HG03575 (cell line): ENCODE data around the gene PLEKHS1.
"Not testable (repeated sequence)": the region's sequence is repeated elsewhere in the genome, so short reads cannot be mapped to it uniquely, and the experiment has no call there.

Source experiments
- ATAC-seq: cut with Tn5 transposase; IDR thresholded peaks from one replicate; pipeline ENCODE4 v1.9.1; 2021; ENCODE audit not compliant: unreplicated experiment, insufficient number of reproducible peaks, low FRiP score; ENCODE audit errors: extremely low read depth

The PLEKHS1 gene

GRCh38 chr10:113739031-113739430, 12.5 kb upstream of the PLEKHS1 start:
- ATAC-seq, result no peak

GRCh38 chr10:113739577-113739976, 11.9 kb upstream of the PLEKHS1 start:
- ATAC-seq, result no peak

- ATAC-seq, result no peak
Measured at GRCh38 chr10:113740850-113741249, 10.6 kb upstream of the PLEKHS1 start.

GRCh38 chr10:113742466-113742865, 9.0 kb upstream of the PLEKHS1 start:
- ATAC-seq, result no peak

DNA sequence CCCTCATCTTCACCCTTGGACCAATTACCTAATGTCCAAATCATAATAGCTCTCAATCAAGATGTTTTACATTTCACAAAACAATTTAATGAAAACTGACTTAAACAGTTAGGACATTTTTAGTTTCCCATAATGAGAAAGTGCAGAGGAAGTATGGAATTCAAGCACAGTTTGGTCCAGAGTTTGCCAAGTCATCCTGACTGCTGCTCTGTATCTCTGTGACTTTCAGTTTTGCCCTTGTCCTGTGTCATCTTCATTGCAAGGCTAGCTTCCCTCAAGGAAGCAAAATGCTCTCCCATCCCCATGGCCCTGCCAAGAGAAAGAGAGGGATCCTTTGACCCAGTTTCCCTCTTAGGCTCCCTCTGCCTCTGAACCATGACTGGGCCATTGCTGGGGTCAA, 7.9 kb upstream of the PLEKHS1 start:
- ATAC-seq, result no peak

DNA sequence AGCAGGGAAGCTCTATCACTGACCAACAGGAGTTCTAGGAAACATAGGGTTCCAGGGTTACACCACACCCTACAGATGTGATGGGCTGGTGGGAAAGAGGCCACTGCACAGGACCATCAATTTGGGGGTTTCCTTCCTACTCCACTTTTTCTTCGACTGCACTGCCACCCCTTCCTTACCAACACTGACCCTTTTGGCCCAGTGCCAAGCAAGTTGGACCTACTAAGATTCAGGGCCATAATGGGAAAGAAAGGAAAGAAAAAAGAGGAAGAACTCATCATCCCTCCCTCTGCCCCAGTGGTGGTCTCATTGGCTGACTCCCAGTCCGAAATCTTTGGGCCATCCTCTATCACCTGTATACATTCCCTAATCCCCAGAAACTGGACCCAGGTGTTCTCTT, 6.1 kb upstream of the PLEKHS1 start:
- ATAC-seq, result no peak

DNA sequence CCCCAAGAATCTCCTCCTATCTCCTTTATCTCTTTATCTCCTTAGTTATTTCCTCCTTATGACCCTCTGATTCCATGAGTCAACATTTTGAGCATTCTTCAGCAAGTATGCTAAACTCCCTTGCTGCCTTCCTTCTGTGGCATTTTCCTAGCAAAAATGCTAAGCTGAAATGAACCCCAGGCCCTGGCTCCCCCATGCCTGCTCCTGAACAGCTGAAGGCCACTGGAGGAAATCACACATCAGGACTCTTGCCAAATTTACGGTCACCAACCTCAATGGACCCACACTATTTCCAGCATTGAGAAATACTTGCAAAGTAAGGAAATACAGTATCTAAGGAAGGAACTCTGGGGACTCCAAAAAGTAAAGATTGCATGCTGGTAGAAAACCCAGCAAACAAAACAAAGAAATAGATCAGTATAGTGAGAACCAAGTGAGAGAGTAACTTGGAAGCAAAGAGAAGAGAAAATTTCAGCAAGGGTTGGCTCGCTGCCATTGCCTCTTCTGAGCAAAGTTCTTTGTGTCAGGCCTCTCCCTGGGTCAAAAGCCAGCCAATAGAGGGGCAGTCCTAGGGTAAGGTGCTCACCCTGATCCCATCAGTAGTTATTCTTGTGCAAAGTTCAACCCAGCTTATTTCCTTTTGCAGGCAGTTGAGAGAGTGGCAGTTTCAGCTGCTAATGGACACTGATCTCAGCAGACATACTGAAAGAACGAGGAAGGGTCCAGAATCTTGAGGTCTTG, 5.1 kb upstream of the PLEKHS1 start:
- no peak for ATAC-seq

DNA sequence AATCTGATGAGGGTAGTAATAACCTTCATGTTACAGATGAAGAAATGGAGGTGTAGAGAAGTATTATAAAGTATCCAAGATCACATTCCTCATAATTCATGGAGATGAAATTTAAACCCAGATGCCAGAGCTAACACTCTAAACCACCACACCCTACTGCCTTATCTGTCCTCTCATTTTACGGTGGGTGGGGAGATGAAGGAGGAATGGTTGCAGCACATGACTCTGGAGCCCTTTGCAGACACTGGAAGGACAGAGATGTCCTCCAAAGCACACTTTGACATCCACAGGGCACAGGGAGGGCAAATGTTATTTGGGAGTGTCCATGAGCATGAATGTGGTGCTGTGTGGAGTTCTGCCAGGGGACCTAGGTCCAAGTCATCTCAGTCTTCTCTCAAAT, 1.1 kb downstream of the PLEKHS1 start:
- no peak for ATAC-seq

DNA sequence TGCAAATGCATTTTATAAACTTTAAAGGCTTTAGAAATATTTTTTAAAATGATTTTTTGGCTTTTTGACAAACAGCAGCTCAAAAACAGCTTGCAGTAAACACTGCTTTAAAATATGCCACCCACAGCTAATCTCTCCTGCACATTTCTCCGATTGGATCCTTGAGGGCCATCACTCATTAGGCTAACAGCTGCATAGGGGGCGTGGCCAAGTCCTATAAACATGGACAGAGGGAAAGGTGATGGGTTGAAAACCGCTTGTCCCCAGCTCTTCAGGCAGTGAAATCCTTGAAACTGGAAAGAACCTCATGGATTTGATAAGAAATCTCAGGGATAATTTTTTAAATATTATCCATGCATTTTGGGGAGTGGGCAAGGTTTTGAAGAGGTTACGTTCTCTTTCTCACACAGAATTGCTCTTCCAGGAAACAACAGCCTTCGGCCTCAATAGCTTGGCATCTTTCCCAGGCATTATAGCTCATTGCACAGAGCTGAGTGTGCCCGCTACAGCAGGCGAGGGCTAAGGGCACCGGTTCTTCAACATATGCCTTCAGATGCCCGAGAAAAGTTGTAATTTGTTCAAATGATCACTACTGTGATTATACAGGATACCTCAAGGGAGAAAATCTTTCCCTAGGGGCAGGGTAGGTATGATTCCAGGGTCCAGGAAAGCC, 1.7 kb downstream of the PLEKHS1 start:
- ATAC-seq, result no peak

DNA sequence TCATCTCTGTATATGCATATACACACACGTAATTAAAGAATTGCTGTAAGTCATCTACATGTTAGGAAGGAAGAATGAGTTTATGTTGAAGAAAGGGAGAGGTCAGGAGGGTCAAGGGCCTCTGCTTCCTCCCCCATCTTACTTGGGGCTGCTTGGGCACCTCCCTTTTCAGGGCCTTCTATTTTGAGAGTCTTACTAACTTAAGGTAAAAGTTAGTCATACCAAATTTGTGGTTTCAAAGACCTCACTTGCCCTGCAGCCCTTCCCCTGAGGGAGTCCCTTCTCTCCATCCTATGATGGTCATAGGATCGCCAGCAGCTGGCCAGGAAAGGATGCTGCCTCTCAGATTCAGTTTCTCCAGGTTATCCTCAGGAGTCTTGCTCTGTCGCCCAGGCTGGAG, 2.6 kb downstream of the PLEKHS1 start:
- ATAC-seq, result no peak

DNA sequence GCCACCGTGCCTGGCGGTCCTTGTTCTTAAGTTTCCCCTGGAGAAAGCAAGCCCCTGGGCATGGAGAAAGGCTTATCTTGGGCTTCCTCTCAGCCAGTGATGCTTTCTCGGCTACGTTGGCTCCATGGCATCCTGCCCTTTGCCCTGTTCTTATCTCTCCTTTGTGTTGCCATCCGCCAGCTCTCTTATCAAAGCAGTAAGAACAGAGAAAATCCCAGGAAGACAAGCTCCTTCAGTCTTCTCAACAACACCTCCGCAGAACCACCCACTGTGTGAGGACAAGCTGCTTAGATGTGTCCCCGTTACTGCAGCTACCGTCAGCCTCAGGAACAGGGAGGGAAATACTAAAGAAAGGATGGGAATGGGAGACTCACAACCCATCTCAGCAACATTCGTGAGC, 3.3 kb downstream of the PLEKHS1 start:
- no peak for ATAC-seq

GRCh38 chr10:113756940-113757543, 5.6 kb downstream of the PLEKHS1 start:
- ATAC-seq, result no peak

DNA sequence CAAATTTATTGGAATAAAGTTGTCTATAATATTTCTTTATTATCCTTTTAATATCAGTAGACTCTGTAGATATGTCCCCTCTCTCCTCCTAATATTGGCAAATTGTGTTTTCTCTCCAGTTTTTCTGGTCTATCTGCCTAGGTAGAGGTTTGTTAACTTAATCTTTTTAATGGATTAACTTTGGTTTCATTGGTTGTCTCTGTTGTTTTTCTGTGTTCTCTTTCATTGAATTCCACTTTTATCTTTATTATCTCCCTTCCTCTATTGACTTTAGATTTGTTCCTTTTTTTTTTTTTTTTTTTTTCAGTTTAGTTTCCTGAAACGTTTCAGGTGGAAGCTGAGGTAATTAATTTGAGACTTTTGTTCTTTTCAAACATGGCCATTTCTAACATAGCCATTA, 10.6 kb downstream of the PLEKHS1 start:
- no peak for ATAC-seq

GRCh38 chr10:113764582-113764981, 13.1 kb downstream of the PLEKHS1 start:
- no peak for ATAC-seq

DNA sequence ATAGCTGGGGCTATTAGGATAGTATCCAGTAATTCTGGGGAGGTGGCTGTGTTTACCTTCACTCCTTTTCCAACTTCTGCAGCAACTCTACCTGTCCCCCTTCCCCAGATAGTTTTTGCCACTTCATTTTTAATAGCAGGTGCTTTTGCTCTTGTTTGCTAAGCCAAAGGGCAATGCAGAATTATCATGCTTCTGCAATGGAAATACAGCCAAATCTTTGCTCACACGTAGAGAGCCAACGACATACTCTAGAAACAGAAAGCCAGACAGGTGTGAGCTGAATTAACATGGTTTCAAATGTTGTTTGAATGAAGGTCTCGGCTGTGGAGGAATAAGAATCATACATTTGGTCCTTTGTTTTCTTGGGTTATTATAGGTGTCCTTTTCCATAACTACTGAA, 14.4 kb downstream of the PLEKHS1 start:
- no peak for ATAC-seq

GRCh38 chr10:113767222-113767621, 15.7 kb downstream of the PLEKHS1 start:
- no peak for ATAC-seq

DNA sequence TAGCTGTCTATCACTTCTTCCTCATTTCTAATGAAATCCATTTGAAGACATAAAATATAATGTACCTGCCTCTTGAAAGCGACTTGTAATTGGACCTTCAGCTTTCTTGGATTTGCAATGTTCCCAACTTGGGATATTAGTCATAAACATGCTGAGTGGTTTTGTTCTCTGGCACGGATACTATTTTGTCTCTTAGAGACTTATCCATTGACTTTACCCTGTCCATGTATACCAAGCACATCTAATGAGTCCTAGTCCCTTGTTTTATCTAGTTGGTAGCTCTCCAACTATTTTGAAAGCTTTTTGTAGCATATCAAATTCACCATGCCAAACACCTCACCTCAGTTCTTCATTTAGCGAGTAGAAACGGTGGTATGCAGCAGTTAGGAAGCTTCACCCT, 18.9 kb downstream of the PLEKHS1 start:
- ATAC-seq, result no peak

GRCh38 chr10:113771131-113771530, 19.6 kb downstream of the PLEKHS1 start:
- not testable (repeated sequence) for ATAC-seq

DNA sequence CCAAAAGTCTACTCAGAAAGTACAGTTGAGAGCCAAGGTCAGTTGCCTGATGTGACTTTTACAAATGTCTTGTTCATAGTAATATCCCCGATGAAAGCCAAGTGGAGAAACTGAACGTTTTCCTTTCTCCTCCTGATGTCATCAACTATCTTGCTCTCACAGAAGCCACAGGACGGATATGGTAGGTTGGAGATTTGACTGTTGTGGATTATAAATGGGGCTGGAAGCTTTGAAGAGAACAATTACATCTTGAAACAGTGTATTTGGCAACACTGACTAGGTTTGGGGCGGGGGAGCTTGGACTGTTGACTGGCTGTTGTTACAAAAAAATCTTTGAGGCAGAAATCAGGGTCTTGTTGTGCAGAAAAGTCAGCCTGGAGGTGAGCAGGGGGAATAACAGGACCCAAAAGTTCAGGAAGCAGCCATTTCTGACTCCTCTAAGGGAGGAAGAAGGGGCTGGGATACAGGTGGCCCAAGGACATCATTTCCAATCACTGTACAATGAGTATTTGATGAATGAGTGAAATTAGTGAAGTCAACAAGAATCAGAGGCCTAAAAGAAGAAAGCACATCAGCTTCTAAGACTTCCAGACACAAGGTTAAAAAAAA, 24.3 kb downstream of the PLEKHS1 start:
- no peak for ATAC-seq

DNA sequence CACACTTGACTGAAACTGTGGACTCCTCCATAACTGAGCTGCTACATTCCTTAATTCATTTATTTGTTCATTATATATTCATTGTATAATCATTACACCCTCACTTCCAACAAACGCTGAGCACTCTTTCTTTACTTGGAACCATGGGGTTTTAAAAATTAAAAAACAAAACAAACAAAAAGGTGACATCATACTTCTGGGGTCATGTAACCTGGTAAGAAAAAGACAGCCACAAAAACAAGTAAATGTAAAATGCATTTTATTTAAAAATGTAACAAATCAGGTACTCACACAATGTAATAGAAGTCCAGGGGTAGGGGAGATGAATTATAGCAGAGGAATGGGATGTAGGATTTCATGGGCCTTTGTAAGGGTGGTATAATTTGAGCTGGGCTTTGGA, 25.1 kb downstream of the PLEKHS1 start:
- no peak for ATAC-seq
